KOPT-K1 (cell line): Measurements from ENCODE around the gene CLTCL1.
"Not testable (repeated sequence)": the region's sequence is repeated elsewhere in the genome, so short reads cannot be mapped to it uniquely, and the experiment has no call there.

ENCODE experiments used
- H3K27ac ChIP-seq: fragments of 200-600 bp; sonication (generic); 2 replicates; pipeline ENCODE4 v1.5.1; 2016; ENCODE audit warnings: antibody characterized with exemption, mild to moderate bottlenecking, low read depth, low read length; ENCODE audit not compliant: poor library complexity, severe bottlenecking
- H3K36me3 ChIP-seq: fragments of 200-600 bp; sonication (generic); 2 replicates; pipeline ENCODE4 v1.5.1; 2017; ENCODE audit warnings: antibody characterized with exemption, mild to moderate bottlenecking, low read length, moderate library complexity; ENCODE audit not compliant: insufficient read depth
- H3K9me3 ChIP-seq: fragments of 200-600 bp; sonication (generic); 2 replicates; pipeline ENCODE4 v1.5.1; 2017; ENCODE audit warnings: antibody characterized with exemption, low read length, mild to moderate bottlenecking; ENCODE audit not compliant: insufficient read depth, poor library complexity, severe bottlenecking

Gene CLTCL1

DNA sequence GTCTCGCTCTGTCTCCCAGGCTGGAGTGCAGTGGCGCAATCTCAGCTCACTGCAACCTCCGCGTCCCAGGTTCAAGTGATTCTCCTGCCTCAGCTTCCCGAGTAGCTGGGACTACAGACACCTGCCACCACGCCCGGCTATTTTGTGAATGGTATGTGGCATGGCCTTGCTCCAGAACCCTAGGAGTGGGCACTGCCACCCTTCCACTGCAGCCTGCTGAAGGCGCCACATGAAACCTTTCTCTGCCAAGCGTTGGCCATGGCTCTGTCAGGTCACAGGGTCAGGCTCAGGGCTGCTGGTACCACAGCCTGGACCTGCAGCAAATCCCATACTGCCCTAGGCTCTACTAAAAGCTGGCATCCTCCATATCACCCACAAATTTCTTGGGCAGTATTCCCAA is 135.4 kb downstream of the CLTCL1 start:
- H3K36me3 ChIP-seq, H3K9me3 ChIP-seq, H3K27ac ChIP-seq: not testable (repeated sequence)

DNA sequence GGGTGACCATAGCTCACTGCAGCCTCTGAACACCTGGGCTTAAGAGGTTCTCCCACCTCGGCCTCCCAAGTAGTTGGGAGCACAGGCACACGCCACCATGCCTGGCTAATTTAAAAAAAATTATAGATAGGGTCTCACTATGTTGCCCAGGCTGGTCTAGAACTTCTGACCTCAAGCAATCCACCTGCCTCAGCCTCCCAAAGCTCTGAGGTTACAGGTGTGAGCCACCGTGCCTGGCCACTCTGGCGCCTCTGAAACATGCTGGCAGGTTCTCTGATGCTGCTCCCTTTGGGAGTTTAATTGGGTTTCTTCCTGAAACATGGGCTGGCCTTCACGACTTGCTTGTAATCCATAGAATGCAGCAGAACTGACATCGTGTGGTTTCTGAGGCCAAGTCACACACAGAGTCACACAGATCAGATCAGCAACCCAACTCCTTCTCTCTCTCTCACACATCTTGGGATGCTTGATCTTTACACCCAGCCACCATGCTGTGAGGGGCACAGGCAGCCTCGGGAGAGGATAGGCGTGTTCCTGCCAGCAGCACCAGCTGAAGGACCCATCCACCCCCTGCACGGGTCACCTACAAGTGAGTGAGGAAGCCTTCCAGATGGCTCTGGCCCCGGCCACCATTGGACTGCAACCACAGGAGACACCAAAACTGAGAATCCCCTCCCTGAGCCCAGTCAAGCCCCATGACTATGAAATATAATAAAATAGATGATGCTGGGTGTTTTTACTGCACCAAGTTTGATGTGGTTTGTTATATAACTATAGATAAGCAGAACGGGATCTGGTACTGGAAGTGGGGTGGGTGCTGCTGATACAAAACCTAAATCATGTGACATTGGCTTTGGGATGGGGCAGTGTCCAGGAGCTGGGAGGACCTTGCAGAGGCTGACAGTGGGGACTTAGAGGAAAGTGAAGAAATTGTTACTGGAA is 138.3 kb downstream of the CLTCL1 start:
- H3K9me3 ChIP-seq = no peaks in the 10 kb centered on the region
- no peak overlapping the region for H3K27ac ChIP-seq
- H3K36me3 ChIP-seq = no peaks in the 10 kb centered on the region

DNA sequence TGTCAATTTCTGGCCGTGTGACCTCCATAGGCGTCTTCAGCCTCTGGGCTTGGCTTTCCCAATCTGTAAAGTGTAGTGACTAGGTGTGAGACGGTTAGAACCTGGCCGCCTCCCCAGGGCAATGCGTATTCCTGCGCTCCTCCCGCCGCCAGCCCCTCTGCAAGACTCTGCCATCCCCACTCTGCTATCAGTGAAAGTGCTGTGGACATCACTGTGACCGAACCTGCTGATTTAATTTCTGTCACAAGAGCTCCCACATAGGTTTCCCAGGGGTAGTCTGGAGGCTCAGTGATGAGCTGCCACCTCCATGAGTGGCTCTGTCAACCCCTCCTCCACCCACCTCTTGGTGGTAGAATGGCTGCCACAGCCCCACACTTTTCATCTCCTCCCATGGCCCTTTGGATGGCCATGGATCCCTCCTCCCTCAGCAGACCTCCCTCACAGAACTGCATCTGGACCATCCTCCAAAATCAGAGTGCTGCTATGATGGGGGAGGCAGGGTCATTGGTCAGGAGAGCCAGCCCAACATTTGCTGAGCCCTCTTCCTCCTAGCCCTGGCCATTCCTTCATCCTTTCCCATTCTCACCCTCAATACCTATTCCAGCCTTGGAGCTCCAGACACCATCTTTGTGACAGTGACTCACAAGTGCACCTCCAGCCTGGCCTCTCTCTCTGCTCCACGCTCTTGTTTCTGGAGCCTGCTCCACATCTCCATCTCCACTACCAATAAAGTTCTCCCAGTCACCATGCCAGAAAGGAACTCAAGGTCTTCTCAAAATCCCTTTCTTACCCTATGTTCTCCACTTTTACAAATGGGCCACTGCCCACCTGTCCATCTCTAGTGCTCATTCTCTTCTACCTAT is 140.0 kb downstream of the CLTCL1 start:
- Histone ChIP-seq H3K27ac (no peak overlapping the region), H3K36me3 (no peaks in the 10 kb centered on the region)

DNA sequence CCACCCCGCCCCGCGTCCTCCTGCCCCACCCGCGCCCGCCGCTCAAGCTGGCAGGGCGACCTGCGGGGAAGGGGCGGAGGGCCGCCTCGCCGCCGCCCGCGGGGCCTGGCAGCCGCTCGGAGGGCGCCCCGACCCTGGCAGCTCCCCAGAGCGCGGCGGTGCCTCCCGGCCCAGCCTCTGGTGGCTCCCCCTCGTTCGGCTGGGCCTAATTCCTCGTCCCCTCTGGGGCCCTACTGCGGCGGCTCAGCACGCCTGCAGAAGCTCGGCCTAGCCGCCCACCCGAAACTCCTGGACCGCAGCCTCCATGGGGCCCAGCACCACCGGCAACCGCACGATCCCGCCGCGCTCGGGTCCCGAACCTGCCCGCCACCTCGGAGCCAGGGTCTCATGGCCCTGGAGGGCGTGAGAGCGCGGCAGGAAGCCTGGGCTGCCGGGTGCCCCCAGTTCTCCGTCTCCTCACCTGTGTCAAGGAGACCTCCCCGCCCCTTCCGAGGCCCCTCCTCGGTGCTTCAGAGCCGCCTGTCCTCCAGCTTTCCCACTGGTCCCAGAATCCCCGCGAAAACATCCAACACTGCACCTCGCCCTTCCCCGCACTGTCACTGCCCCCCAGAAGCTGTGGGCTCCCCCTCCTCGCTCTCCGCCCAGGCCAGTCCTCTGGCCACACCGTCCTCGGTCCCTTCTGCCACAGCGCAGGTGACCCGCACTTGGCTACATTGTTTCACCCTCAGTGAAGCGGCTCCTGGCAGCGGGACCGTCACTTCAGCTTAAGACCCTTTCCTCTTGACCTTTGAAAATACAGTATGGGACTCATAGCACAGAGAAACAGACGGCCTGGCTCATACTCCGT is 140.8 kb downstream of the CLTCL1 start:
- no peak overlapping the region for H3K27ac ChIP-seq
- no peaks in the 10 kb centered on the region for H3K36me3 ChIP-seq

More for the DNA sequence above, 140.0 kb downstream of the CLTCL1 start:
- no peaks in the 10 kb centered on the region for H3K9me3 ChIP-seq

DNA sequence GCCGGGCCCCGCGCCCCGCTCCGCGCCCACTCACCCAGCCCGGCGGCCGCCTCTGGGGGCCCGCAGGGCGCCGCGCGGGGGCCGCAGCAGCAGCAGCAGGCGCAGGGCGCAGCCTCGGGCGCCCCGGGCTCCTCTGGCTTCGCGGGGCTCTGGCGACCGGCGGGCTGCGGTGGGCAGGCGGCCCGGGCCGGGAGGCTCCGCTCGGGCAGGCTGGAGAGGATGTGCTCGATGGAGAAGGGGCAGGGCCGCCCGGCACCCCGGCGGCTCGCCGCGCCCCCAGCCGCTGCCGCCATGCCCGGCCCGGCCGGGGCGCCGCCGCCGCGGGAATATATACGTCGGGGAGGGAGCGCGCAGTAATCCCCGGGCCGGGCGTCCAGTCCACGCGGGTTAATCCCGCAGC is 141.5 kb downstream of the CLTCL1 start, which contains the start of gene GSC2:
GSC2 (minus strand) TSS at position 302 of the 400 bp plus-strand sequence; CDS start at position 293, 9 bp downstream.
- no peaks in the 10 kb centered on the region for H3K36me3 ChIP-seq
- H3K27ac ChIP-seq = no peak within 1 kb of the TSS
- H3K9me3 ChIP-seq = no peaks in the 10 kb centered on the region

More for the DNA sequence above, 140.8 kb downstream of the CLTCL1 start:
- H3K9me3 ChIP-seq = no peaks in the 10 kb centered on the region

DNA sequence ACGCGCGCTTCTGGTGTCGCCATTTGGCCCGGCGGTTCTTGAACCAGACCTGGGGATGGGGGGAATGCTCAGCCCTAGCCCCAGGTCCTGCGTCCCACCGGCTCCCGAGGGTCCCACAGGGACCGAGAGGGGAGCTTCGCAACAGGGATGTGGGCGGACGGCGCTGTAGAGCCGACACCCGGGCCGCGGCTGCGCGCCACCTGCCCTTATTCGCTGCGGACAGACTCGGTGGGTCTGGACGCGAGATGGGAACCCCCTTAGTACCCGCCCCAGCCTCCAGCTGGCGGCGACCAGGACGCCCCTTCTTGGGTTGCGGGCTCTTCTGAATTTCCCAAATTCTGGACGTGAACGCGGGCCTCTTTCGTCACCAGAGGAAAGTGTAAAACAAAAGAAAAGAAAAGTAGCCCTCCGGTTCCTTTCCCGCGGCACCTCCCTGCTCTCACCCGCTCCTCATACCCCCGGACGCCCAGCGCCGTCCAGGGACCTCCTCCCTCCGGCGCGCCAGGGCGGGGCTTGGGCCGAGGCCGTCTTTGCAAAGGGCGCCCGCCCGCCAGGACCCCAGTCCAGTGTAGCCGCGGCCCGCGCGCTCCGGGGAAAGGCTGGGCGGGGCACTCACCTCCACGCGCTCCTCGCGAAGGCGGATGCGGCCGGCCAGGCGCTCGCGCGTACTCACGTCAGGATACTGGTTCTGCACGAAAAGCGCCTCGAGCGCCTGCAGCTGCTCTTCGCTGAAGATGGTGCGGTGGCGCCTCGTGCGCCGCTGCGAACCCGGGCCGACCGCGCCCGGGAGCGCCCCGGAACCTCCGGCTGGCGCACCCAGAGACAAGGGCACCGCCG is 142.3 kb downstream of the CLTCL1 start:
- Histone ChIP-seq H3K27ac (no peak overlapping the region), H3K36me3 (no peaks in the 10 kb centered on the region), H3K9me3 (no peaks in the 10 kb centered on the region)

DNA sequence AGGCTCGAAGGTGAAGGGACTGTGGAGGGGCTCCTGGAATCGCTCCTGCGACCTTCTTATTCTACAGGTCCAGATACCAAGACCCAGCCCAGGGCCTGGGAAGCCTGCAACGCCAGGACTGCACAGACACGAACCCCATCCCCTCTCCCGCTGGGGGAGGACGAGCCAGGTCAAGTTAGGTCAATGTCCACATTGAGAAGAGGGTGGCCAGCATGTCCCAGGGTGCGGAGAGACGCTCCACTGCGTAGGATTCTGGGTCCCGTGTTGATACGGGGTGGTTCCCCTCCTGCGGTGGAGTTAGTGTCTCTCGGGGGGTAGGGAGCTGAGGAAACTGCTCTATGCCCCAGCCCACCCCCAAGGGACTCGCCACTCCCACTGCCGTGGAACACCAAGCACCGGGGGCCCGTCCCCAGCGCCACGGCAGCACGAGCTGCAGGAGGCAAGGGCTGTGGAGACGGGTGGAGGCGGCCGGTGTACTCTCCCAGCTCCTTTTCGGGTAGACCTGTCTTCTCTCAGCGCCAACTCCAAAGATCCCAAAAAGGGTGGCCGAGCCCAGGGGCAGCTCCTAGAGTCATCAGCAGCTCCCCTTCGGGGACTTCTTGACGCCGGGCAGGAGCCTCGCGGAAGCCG is 143.0 kb downstream of the CLTCL1 start:
- Histone ChIP-seq H3K27ac (no peak overlapping the region), H3K36me3 (no peaks in the 10 kb centered on the region), H3K9me3 (no peaks in the 10 kb centered on the region)

DNA sequence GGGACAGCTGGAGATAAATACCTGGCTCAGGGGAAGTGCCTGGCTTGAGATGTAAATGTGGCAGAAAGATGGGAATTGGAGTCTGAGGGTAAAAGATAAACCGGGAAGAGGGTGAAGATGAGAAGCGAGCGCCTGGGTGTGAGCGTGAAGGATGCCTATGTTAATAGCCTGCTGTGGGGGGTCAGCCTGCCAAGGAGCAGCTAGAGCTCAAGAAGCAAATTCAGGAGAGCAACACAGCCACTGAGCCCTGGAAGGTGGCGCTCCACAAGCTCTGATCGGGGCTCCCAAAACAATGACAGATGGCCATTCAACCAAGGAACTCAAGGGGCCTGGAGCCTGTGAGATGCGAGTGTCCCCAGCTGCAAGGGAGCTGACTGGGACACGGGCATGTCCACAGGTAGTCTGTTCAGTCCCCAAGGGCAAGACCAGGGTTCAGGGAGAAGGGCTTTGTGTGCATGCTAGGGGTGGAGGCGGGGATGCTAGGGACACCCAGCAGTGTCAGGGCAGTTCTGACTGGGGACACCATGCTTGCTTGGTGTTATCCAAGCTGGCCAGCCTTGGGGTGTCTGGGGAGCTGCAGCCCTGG is 144.2 kb downstream of the CLTCL1 start:
- Histone ChIP-seq H3K27ac (no peak overlapping the region), H3K9me3 (no peaks in the 10 kb centered on the region), H3K36me3 (peaks cover 5% of the 10 kb centered on the region)

DNA sequence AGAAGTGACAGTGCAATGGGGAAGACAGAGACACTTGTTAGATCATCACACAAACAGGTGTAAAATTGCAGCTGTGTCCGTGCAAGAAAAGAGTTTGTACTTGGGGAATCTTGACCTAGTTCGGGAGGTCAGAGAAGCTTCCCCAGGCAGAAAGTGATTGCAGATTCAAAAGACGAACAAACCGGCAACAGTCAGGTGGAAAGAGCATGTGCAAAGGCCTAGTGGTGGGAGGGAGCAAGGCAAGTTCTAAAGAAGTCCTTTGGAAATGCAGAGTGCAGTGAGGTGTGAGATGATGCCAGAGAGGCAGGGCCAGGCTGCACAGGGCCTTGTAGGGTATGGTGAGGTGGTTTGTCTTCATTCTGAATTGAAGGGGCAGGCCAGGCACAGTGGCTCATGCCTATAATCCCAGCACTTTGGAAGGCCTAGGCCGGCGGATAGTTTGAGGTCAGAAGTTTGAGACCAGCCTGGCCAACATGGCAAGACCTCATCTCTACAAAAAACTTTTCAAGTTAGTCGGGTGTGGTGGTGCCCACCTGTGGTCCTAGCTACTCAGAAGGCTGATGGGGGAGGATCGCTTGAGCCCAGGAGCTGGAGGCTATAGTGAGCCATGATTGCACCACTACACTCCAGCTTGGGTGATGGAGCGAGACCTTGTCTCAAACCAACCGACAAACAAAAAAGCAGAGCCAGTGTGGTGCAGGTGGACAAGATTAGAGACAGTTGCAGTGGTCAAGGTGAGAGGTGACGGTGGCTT is 145.1 kb downstream of the CLTCL1 start:
- no peak overlapping the region for H3K27ac ChIP-seq
- no peaks in the 10 kb centered on the region for H3K9me3 ChIP-seq
- peaks cover 13% of the 10 kb centered on the region for H3K36me3 ChIP-seq

DNA sequence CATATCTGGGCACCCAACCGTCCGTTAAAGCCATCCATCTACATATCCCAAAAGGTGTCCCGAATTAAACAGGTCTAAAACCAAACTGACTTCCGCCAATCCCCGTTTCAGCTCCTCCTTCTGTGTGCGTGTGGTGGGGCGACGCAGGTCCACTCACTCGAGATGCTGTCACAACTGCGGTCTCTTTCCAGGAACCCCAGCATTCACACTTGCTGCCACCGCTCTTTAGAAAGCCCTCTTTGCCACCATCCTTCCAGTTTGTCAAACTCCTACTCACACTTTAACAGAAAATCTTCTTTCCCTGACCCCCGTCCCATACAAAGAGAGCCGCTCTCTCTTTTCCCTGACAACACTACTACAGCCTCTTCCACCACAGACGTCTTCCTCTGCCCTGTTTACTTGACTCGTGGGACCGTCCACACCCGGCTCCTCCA is 147.5 kb downstream of the CLTCL1 start:
- peak overlapping the region; percentile 71 for H3K27ac ChIP-seq
- peaks cover 37% of the 10 kb centered on the region for H3K36me3 ChIP-seq
- H3K9me3 ChIP-seq = no peaks in the 10 kb centered on the region

DNA sequence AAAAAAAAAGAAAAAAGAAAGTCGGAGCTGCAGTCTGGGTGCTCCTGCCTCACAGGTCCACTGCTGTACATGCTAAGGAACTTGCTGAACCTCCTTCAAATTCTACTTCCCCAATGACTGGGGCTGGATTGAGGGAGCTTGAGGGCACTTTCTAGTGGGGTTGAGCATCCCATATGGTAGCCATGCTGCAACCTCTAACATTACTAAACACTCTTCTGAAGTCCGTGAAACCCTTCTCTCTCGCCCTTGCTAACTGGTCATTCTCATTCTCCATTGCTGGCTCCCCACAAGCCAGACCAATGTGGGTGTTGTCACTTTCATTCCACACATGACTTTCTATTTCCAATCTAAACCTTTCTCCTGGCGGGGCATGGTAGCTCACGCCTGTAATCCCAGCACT is 148.3 kb downstream of the CLTCL1 start:
- no peaks in the 10 kb centered on the region for H3K9me3 ChIP-seq
- peaks cover 45% of the 10 kb centered on the region for H3K36me3 ChIP-seq
- no peak overlapping the region for H3K27ac ChIP-seq

DNA sequence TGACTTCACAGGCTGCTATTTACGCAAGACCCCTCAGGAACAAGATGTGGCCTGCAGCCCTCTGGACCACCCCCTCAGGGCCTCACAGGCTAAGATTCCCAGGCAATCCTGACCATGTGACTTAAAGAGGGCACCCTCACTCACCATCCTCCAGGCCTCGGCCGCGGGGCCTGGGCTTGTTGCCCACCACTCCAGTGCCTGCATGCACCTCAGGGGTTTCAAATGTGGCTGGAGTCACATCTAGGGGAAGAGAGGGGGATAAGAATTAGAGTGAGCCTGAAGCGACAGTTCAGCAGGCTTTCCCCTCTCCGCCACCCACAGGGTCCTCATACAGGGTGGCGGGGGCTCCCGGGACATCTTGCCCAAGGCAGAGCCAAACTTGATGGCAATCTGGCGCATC is 149.1 kb downstream of the CLTCL1 start:
- H3K36me3 ChIP-seq = peaks cover 53% of the 10 kb centered on the region
- no peaks in the 10 kb centered on the region for H3K9me3 ChIP-seq
- H3K27ac ChIP-seq = no peak overlapping the region

DNA sequence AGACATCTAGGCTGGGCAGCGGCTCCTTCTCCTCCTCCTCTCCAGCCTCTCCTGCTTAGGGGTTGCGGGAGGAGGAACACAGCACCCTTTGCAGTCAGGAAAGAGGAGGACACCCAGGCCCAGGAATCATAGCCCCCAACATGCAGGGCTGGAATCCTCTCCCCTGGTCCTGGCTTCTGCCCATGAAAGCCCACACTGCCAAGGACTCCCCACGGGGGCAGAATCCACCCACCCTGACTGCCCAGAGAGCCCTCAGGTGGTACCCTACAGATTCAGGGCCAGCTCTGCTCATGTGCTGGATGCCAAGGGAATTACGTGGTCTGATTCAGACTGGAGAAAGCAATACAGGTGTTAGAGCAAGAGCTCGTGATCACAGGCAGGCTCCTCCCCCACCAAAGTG is 151.5 kb downstream of the CLTCL1 start:
- H3K9me3 ChIP-seq = no peaks in the 10 kb centered on the region
- peaks cover 75% of the 10 kb centered on the region for H3K36me3 ChIP-seq
- H3K27ac ChIP-seq = no peak overlapping the region
